Activated CD4-positive, alpha-beta T cell treated with anti-CD3 and anti-CD28 coated beads, Interleukin-2, Interleukin-6, amounts not matched to agents 100 ng/mL and 50 ng/mL, durations not matched to agents 16 hours and 8 hours (primary cell): Measurements from ENCODE around the gene WDCP.

Experiments used
- DNase-seq: peaks from one replicate; pipeline ENCODE4 v3.0.0-alpha.2; 2020

WDCP gene

GRCh38 chr2:23988371-23988770, 58.8 kb downstream of the WDCP start:
- peak; percentile 18 for DNase-seq
